Ammon's horn (tissue), 1 donor: ENCODE results near the gene RNF128.
A peak's percentile ranks its signal among the peaks of the same experiment; 100 is the strongest.

ENCODE experiments used
- DNase-seq: peaks from one replicate; pipeline ENCODE4 v3.0.0-alpha.2; 2016; ENCODE audit warnings: low spot score

RNF128 gene, protein sequence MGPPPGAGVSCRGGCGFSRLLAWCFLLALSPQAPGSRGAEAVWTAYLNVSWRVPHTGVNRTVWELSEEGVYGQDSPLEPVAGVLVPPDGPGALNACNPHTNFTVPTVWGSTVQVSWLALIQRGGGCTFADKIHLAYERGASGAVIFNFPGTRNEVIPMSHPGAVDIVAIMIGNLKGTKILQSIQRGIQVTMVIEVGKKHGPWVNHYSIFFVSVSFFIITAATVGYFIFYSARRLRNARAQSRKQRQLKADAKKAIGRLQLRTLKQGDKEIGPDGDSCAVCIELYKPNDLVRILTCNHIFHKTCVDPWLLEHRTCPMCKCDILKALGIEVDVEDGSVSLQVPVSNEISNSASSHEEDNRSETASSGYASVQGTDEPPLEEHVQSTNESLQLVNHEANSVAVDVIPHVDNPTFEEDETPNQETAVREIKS

DNA sequence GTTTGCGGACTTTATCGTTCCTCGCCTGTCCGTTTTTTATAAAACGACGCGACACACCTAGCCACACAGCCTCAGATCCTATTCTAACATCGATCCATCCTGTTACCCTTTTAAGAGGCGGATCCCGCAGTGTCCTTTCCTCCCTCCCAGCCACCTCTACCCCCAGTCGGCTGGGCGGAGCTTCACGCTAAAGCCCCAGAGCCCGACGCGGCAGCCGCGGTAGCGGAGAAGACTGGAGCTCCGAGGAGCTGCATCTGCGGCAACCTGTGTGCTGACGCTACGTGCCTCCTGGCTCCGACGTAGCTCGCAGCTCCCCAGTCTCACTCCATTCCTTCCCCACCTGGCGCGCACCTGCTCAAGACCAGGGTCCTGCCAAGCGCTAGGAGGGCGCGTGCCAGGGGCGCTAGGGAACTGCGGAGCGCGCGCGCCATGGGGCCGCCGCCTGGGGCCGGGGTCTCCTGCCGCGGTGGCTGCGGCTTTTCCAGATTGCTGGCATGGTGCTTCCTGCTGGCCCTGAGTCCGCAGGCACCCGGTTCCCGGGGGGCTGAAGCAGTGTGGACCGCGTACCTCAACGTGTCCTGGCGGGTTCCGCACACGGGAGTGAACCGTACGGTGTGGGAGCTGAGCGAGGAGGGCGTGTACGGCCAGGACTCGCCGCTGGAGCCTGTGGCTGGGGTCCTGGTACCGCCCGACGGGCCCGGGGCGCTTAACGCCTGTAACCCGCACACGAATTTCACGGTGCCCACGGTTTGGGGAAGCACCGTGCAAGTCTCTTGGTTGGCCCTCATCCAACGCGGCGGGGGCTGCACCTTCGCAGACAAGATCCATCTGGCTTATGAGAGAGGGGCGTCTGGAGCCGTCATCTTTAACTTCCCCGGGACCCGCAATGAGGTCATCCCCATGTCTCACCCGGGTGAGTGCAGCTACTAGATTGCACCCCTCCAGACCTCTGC is at the start of gene RNF128:
Gene RNF128 (plus strand): TSS at position 217 of the 953 bp plus-strand sequence. CDS start 213 bp downstream, at position 430.
- DNase-seq, result peak; percentile 55

DNA sequence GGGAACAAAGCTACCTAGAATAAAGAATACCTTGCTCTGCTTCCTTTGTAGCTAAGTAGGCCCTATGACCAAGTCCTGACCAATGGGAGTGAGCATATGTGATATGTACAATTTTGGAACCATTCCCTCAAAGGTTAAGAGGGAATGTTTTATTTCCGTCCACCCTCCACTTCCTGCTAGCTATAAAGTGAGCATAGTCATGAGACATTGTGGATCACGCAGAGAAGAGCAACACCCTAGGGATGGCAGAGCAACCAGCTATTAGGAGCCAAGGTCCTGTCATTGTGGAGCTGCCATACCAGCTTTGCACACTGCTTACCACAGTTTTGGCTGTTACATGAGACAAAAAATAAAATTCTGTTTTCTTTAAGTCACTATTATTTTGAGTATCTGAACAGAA is 45.8 kb upstream of the RNF128 start:
- DNase-seq, result no peak

DNA sequence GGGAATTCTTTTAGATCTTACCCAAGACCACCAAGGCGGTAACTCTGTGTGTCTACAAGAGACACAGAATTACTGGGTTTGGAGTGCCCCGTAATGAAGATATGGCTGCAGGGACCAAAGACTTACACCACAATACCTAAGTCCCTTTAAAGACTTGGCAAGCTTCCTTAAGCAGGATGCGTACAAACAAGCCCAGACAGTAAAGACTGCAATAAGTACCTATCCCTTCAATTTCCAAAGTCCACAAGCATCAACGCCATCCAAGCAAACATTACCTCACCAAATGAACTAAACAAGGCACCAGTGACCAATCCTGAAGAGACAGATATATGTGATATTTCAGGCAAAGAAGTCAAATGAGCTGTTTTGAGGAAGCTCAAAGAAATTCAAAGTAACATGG is 42.3 kb upstream of the RNF128 start:
- no peak for DNase-seq

DNA sequence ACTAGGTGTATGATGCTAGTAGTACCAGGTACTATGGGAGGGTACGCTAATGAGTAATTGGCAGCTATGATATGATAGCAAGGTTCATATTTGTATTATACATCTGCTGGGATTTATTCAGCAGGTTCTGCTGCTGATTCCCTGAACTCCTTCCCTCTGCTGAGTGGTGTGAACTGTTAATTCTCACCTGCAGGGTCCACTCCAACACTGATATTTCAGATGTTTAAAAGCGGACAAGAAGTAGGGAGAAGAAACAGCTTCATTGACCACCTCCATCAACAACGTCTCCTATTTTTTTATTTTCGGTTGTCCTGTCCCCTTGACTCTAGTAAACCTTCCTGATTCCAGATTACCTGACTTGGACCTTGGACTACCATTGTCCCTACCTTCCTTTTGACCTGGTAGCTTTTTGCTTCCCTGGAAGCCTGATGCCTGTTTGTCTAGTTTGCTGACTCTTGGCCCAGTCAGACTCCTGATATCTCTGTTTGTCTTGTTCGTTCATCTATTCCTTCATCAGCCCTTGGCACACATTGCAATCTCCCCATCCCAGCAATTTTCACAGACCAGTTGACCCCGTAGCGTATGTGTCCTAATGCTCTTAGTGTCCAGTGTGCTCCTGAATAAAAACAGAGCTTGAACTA is 34.0 kb upstream of the RNF128 start:
- no peak for DNase-seq

DNA sequence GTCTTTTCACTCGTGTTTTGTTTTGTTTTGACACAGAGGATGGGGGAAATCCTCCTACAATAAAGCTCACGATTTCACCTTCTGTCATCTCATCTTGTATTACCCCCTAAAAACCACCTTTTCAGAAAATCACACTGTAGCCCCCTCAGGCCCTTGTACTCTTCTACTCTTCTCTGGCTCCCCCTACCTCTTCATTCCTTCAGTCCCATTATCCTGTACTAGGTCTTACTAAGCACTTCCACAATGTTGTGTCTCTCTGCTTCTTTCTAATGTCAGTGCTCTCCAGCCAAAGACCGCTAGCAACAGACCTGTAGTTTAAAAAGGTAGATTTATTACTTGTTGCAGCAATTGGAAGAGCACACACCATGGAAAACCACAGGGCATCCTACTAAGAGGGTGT is 30.0 kb upstream of the RNF128 start:
- no peak for DNase-seq

DNA sequence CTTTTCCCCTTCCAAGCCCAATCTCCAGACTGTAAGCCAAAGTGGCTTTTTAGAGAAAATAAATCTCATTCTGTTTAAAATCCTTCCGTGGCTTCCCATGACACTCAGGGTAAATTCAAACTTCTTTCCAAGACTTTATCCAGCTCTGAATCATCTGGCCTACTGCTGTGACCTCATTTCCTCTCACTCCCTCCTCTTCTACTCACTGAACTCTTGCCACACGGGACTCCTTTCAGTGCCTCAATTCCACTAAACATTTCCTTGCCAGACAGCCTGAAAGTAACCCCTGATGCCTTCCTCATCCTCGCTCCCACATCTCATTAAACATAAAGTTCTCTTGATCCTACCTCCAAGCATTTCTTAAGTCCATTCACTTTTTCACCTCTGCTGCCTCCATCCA is 27.8 kb upstream of the RNF128 start:
- no peak for DNase-seq

DNA sequence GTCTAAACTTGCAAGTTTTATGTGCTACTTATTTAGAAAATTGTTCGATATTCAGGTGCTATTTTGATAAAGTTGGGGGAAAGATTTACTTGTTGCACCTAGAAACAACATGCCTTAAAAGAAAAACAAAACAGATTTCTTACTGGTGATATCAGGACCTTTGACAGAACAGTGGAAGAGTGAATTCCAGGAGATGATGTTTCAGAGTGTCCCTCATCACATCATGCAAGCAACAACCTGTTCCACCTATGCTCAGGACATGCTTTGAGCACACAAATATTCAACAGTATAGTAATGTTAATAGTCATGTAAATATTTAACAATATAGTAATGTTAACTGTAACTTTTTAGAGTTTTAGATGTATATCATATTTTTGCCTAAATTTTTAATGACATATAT is 23.9 kb upstream of the RNF128 start:
- no peak for DNase-seq

DNA sequence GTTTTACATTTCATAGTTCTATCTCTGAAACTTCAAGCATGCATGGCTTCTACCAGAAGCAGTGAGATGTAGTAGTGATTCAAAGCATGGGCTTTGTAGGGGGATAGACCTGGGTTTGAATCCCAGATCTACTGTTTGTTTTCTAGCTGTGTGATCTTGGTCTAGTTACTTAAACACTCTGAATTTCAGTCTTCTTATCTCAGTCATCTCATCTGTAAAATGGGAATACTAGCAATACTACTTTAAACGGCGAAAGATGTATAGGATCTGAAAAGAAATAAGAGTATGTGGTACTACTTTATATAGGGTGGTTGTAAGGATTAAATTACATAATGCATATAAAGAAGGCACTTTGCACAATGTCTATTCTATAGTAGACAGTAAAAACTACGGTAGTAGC is 20.0 kb upstream of the RNF128 start:
- DNase-seq, result no peak

DNA sequence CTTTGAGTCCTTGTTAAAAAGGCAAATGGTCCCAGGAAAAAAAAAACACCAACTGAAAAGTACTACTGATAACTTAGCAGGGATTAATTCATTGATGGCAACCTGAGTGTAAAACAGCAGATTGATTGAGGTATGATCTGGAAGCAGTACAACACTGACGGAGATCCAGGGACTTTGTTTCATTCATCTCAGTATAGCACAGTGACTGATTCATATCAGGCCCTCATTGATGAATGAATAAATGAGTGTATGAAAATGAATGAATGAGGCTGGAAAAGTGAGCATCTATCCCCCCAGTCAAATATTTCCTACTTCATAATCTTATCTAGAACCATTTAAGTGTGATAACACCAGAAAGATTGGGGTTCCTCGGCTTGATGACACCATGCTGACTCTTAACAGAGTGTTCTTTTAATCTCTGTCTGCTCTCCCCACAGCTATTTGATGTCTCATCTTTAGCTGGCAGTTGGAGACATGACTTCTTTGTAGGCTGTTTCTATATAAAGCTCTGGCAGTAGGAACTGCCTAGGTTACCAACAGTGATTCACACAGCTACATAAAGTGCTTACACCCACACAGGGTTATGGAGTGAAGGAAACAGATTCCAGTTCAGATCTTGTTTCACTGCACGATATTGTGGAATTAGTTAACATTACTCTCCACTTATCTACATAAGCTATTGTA is 18.6 kb upstream of the RNF128 start:
- DNase-seq, result peak; percentile 22

DNA sequence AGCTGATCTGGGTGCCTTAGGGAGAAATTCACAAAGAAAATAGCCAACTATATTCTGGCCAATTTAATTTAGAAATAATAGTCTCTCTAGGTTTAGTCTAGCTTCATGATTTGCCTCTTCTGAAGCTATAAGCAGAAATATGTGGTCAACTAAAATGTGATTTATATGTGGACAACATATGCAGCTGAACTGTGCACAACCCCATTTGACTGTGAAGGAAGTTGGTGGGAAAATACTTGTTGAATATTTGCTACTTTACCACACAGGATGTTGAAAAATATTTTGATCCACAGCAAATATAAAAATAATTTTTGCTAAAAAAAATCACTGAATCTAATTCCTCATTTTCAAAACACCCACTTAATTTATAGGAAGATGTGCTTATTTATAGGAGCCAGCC is 15.7 kb upstream of the RNF128 start:
- no peak for DNase-seq

DNA sequence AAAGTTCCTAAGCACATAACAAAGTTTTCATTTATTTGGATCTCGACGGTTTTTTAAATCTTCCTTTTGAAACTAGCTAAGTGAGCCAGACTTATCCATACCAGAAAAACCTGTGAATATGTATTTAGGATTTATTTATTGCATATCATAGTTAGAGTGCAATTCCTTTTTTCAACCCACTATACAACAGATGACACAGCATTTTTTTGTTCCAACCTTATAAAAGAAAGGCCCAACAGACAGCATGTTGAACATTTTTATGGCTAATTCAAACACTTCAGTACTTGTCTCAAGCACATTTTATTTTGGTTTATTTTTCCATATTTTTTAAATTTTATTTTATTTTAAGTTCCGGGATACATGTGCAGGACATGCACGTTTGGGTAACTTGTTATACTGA is 15.1 kb upstream of the RNF128 start:
- DNase-seq, result no peak

DNA sequence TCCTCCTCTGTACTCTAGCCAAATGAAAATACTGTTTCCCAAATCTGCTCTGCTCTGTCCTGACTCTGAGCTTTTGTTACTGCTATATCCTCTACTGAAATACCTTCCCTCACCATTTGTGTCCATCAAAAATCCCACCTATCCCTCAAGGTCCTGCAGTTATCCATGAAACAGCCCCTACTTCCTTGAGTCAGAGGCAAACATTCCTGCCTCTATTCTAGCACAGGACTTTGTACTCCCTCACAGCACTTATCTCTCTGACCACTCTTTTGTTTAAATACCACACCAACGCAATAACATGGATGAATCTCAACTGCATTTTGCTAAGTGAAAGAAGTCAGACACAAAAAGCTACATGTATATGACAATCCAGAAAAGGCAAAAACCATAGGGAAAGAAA is 10.5 kb upstream of the RNF128 start:
- DNase-seq, result no peak

DNA sequence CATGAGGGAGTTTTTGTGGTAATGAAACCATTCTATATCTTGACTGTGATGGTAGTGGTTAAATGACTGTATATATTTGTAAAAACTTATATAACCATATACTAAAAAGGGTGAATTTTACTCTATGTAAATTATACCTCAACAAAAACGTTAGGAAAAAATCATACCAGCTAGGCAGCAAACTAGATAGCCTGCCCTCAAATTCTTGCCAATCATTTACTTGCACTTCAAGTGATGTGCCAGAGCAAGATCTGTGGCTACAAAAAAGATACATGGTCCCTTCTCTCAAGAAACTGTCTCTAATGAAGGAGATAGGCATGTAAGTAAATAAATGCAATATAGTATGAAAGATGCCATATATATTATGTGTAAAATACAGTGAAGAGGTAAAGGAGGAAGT is 10.0 kb upstream of the RNF128 start:
- DNase-seq, result no peak

DNA sequence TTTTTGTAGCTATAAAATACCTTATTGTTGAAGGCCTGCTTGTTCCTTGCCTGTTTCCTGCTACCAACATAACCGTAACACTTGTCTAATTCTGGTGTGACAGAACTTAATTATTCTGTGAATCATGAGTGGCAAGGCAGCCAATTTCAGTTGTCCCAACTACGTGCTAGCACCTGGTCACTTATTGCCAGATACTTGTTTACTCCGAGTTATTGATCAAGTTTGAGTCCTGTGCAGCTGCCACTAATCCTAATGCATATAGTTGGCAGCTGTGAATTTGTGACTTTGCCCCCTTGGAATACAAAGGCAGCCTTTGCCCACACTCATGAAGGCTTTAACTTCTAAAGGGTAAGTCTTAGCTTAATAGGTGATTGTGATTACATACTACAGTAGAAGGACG is 7.8 kb upstream of the RNF128 start:
- DNase-seq, result no peak

DNA sequence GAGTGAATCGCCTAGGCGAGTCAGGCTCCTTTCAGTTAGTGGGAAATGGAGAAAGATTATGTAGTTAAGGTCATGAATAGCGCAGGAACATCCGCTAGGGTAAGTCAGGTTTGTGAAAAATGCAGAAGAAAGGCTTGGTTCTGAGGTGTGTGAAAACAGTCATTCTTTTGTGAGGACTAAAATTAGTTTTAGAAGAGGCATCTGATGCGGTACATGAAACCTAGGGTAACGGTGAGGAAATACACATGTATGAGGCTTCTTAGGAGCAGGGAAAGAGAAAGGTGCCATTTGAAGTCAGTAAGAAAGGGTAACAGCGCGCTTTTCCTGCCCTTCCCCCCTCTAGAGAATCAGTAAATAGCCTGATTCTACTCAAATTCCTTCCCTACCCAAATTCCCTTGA is 570 bp upstream of the RNF128 start:
- DNase-seq, result peak; percentile 1

DNA sequence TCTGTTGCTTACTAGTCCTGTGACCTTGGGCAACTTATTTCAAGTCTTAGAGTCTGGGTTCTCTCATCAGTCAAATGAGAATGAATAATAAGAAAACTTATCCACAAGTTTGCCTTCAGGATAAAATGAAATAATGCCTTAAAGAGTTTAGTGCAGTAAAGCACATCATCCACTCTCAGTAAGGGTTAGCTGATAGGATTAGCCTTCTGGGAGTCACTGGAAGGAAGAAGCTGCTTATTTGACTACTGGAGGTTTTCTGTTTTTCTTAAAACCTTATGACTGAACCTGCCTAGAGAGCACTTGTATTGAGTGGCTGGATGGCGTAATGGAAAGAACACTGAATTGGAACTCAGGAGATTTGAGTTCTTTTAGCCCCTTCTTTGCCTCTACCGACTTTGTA is 1.8 kb downstream of the RNF128 start:
- DNase-seq, result no peak

DNA sequence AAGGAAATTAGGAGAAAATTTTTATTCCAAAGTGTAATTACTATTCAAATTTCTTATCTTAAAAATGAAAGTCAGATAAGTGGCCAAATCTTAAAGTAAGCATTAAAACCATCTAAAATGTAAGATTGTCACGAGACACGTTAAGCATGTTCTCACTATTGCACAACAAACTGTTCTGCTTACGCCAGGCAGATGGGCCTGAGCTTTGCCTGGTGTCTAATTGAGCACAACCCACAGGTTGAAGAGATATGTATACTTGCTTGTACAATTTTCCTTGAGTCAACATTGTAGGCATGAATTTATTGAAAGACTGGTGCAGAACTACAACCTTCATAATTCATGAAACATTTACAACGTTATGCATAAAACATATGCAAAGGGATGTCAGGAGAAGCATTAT is 3.9 kb downstream of the RNF128 start:
- peak; percentile 6 for DNase-seq

DNA sequence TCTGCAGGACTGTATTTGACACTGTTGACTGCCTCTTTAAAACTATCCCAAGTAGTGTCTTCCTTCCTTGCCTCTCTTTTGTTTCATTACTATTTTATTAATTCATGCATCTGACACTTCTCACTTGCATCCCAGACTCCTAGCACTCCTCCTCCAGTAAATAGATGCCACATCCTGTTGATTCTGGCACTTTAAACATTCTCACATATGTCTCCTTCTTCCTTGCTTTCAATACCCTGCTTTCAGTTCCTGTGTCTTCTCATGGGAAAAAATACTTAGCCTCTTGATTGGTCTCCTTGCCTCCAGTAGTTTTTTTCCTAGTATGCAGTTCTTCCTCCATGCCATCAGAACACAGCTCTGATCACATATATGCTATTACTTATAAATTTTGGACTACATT is 5.1 kb downstream of the RNF128 start:
- no peak for DNase-seq

DNA sequence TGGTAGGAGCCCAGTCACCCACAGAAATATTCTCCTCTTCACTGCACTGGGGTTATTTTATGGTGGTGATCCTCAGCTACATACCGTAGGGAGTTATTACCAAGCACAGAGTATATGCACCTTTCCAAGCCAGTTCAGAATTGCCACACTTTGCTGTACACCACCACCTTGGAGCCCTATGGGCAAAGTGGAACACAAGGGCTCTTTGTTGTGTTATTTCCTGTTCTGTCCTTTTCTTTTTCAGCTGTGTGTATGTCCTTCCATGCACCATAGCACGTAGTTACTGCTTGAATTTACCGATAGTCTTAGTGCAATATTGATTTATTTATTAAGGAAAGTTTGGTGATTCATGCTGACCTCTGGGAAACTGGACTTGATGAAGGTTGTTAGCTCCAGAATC is 8.3 kb downstream of the RNF128 start:
- no peak for DNase-seq

DNA sequence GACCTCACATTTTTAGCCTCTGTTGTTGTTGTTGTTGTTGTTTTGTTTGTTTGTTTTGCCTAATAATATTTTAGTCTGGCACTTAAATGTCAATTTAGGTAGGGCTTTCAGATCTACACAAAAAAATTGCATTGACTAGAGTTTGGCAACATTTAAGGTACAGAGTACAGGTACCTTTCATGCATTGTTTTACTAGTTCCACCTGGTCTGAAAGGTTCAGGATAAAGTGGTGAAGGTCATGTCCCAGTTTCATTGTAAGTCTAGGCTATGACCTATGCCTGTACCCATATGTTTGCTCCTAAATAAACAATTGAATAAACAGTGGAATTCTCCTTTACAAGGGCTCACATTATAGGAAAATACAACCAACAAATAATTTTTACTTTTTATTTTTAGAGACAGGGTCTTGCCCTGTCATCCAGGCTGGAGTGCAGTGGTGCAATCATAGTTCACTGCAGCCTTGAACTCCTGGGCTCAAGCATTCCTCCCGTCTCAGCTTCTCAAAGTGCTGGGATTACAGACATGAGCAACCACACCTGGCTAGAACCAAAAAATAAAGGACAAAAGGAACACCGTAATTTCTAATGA is 13.8 kb downstream of the RNF128 start:
- no peak for DNase-seq

DNA sequence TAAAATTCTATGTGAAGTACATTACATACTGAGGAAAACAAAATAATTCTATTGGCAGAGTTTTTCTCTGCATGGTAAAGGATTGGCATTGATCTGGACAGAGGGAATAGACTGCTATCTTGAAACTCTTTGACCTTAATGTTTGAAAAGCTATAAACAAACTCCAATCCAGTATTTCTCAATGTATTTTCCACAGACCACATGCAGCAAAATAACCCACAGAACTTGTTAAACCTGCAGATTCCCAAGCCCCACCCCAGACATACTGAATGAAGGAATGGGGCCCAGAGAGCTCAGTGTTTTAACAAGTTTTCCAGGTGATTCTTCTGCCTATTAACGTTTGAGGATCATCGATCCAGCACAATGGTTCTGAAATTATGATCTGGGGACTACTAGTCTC is 15.7 kb downstream of the RNF128 start:
- DNase-seq, result no peak

DNA sequence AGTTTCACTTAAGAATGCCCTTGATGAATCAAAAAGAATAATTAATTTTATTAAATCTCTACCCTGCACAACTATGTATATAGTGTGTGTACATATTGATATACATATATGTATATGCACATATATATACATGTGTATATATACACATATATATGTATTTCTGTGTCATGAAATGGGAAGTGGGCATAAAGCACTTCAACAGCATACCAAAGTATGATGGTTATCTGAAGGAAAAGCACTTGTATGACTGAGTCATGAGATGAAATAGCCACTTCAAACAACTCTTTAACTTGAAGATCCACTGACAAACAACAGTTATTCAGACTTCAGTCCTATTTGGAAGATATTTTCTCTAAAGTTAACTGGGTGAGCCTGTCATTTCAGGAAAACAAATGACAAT is 16.3 kb downstream of the RNF128 start:
- DNase-seq, result no peak
